Measurements from ENCODE around the gene CCNF.

Gene CCNF

DNA sequence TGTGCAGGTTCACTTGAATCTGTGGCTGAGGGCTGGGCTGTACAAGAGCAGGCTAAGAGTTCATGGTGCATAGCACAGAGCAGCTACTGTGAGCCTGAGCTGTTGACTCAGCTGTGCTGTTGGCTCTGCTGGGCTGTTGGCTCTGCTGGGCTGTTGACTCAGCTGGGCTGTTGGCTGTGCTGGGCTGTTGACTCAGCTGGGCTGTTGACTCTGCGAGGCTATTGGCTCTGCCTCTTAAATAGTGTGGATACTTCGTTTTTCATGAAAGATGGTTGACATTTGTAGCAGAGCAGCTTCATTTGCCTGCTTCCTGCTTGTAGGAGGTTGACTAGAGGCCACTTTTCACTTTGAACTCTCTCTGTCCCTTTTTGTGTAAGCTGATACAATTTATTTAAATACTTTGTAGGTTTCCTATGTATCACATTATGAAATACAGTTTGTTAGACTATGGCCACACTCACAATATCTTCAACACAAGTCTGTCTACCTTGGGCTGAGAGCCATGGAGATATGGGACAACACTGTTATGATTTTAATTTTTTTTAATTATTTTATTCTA is 40.3 kb upstream of the CCNF start:
- no peak overlapping the region for H3K27ac ChIP-seq (ENCODE audit: extremely low read depth, low read depth, low read length)
- TF ChIP-seq ZNF626 (tag by site-specific recombination; IDR thresholded peaks at IDR 0.05) (peak; percentile 59; the same call in 1 of the 2 replicates), ZNF132 (tag by site-specific recombination; IDR thresholded peaks at IDR 0.05; ENCODE audit: borderline replicate concordance) (no peak), KLF9 (tag by site-specific recombination; IDR thresholded peaks at IDR 0.05; ENCODE audit: low read depth) (no peak), ZNF2 (tag by site-specific recombination; IDR thresholded peaks at IDR 0.05) (no peak), KLF1 (tag by site-specific recombination; IDR thresholded peaks at IDR 0.05) (no peak), SETDB1 (IDR thresholded peaks at IDR 0.05; ENCODE audit: insufficient read length, low read length) (peak; percentile 71), ZNF558 (tag by site-specific recombination; IDR thresholded peaks at IDR 0.05) (no peak), ZNF10 (tag by site-specific recombination; IDR thresholded peaks at IDR 0.05) (no peak)
- no peaks in the 10 kb centered on the region; the same call in 1 of the 2 replicates for H3K9me3 ChIP-seq (ENCODE audit: control insufficient read depth, insufficient read depth, low read depth, low read length)
- CTCF ChIA-PET: interaction anchor here (1.0 to 1.5 kb wide), 2 partner anchors 34 to 49 kb away, joined by 3 to 4 read pairs; partner anchors contain the start of gene ABCA3
- POLR2A ChIA-PET: no interaction called here
- H3K36me3 ChIP-seq (ENCODE audit: control insufficient read depth in 2 of 2, insufficient read depth in 1 of 2, low read length in 2 of 2): no peaks in the 10 kb centered on the region
- no peak overlapping the region for H3K4me3 ChIP-seq (ENCODE audit: low read depth, low read length)
- H3K4me1 ChIP-seq (ENCODE audit: control insufficient read depth, insufficient read depth, low read length): no peaks in the 10 kb centered on the region

- ChIA-PET CTCF (interaction anchor here (0.7 to 1.2 kb wide), 2 partner anchors 21 to 54 kb away, joined by 3 to 4 read pairs; no protein-coding TSS in a partner anchor), POLR2A (no interaction called here)
- TF ChIP-seq SETDB1 (IDR thresholded peaks at IDR 0.05; ENCODE audit: insufficient read length, low read length) (no peak), ZNF791 (tag by site-specific recombination; IDR thresholded peaks at IDR 0.05) (no peak), ZNF362 (tag by site-specific recombination; IDR thresholded peaks at IDR 0.05) (no peak), HOXC10 (CRISPR knock-in tag; IDR thresholded peaks at IDR 0.05) (no peak), ZBTB20 (tag by site-specific recombination; IDR thresholded peaks at IDR 0.05) (no peak), ZNF2 (tag by site-specific recombination; IDR thresholded peaks at IDR 0.05) (no peak), ZNF747 (tag by site-specific recombination; IDR thresholded peaks at IDR 0.05) (no peak), SCRT2 (tag by site-specific recombination; IDR thresholded peaks at IDR 0.05) (no peak), ZFP69B (tag by site-specific recombination; IDR thresholded peaks at IDR 0.05) (no peak), ZFHX2 (tag by site-specific recombination; conservative IDR thresholded peaks at IDR 0.05) (no peak)
- Histone ChIP-seq H3K27ac (ENCODE audit: extremely low read depth, low read depth, low read length) (no peak overlapping the region), H3K4me1 (ENCODE audit: control insufficient read depth, insufficient read depth, low read length) (no peaks in the 10 kb centered on the region), H3K4me3 (ENCODE audit: low read depth, low read length) (no peak overlapping the region), H3K9me3 (ENCODE audit: control insufficient read depth, insufficient read depth, low read depth, low read length) (no peaks in the 10 kb centered on the region; the same call in 1 of the 2 replicates), H3K36me3 (ENCODE audit: control insufficient read depth in 2 of 2, insufficient read depth in 1 of 2, low read length in 2 of 2) (no peaks in the 10 kb centered on the region)
Observed at GRCh38 chr16:2392025-2392424, 37.2 kb upstream of the CCNF start.

GRCh38 chr16:2398520-2398919 is 30.7 kb upstream of the CCNF start:
- no peaks in the 10 kb centered on the region for H3K36me3 ChIP-seq (ENCODE audit: control insufficient read depth in 2 of 2, insufficient read depth in 1 of 2, low read length in 2 of 2)
- ChIA-PET POLR2A (no interaction called here), CTCF (interaction anchor here (0.6 kb wide), 1 partner anchor 38 kb away, joined by 3 read pairs; no protein-coding TSS in a partner anchor)
- no peaks in the 10 kb centered on the region for H3K9me3 ChIP-seq (ENCODE audit: control insufficient read depth, insufficient read depth, low read depth, low read length)
- TF ChIP-seq ZNF23 (tag by site-specific recombination; IDR thresholded peaks at IDR 0.05; ENCODE audit: borderline replicate concordance) (no peak), ZNF645 (tag by site-specific recombination; IDR thresholded peaks at IDR 0.05) (no peak), ZNF585B (tag by site-specific recombination; IDR thresholded peaks at IDR 0.05) (no peak), ZNF777 (tag by site-specific recombination; IDR thresholded peaks at IDR 0.05; ENCODE audit: borderline replicate concordance) (no peak), ZNF792 (tag by site-specific recombination; IDR thresholded peaks at IDR 0.05) (no peak), ZSCAN16 (tag by site-specific recombination; IDR thresholded peaks at IDR 0.05) (no peak), ZBTB6 (tag by site-specific recombination; IDR thresholded peaks at IDR 0.05) (no peak), GLIS2 (tag by site-specific recombination; IDR thresholded peaks at IDR 0.05) (no peak), ZSCAN23 (tag by site-specific recombination; IDR thresholded peaks at IDR 0.05) (no peak)
- TF ChIP-seq, protein P1, sequence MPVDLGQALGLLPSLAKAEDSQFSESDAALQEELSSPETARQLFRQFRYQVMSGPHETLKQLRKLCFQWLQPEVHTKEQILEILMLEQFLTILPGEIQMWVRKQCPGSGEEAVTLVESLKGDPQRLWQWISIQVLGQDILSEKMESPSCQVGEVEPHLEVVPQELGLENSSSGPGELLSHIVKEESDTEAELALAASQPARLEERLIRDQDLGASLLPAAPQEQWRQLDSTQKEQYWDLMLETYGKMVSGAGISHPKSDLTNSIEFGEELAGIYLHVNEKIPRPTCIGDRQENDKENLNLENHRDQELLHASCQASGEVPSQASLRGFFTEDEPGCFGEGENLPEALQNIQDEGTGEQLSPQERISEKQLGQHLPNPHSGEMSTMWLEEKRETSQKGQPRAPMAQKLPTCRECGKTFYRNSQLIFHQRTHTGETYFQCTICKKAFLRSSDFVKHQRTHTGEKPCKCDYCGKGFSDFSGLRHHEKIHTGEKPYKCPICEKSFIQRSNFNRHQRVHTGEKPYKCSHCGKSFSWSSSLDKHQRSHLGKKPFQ (tag by site-specific recombination; IDR thresholded peaks at IDR 0.05): no peak
- TF ChIP-seq, protein P2, sequence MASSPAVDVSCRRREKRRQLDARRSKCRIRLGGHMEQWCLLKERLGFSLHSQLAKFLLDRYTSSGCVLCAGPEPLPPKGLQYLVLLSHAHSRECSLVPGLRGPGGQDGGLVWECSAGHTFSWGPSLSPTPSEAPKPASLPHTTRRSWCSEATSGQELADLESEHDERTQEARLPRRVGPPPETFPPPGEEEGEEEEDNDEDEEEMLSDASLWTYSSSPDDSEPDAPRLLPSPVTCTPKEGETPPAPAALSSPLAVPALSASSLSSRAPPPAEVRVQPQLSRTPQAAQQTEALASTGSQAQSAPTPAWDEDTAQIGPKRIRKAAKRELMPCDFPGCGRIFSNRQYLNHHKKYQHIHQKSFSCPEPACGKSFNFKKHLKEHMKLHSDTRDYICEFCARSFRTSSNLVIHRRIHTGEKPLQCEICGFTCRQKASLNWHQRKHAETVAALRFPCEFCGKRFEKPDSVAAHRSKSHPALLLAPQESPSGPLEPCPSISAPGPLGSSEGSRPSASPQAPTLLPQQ (tag by site-specific recombination; IDR thresholded peaks at IDR 0.05): no peak
- H3K27ac ChIP-seq (ENCODE audit: extremely low read depth, low read depth, low read length): no peak overlapping the region
- no peaks in the 10 kb centered on the region for H3K4me1 ChIP-seq (ENCODE audit: control insufficient read depth, insufficient read depth, low read length)
- H3K4me3 ChIP-seq (ENCODE audit: low read depth, low read length): no peak overlapping the region

Data from HEK293 (cell line).